GM18507 (cell line): ENCODE data around the gene TPPP.

ENCODE experiments used
- DNase-seq: peaks from one replicate; pipeline ENCODE4 v3.0.0; 2011; ENCODE audit warnings: low read depth; ENCODE audit not compliant: insufficient read length; ENCODE audit errors: extremely low spot score
- FAIRE-seq: peaks from 2 replicates; lab custom pipeline; 2011; peaks lifted over from hg19 to GRCh38; lab: Jason Lieb, UNC

TPPP gene

GRCh38 chr5:652773-653350, 40.3 kb downstream of the TPPP start:
- DNase-seq: no peak

GRCh38 chr5:652023-652515, 41.1 kb downstream of the TPPP start:
- FAIRE-seq (no peak), DNase-seq (no peak)

More at GRCh38 chr5:652773-653350, 40.3 kb downstream of the TPPP start:
- no peak for FAIRE-seq

- DNase-seq (no peak), FAIRE-seq (no peak)
These were observed 41.7 kb downstream of the TPPP start for GRCh38 chr5:651296-652022.

GRCh38 chr5:647727-648126, 45.4 kb downstream of the TPPP start:
- DNase-seq: no peak
- FAIRE-seq: no peak

DNA sequence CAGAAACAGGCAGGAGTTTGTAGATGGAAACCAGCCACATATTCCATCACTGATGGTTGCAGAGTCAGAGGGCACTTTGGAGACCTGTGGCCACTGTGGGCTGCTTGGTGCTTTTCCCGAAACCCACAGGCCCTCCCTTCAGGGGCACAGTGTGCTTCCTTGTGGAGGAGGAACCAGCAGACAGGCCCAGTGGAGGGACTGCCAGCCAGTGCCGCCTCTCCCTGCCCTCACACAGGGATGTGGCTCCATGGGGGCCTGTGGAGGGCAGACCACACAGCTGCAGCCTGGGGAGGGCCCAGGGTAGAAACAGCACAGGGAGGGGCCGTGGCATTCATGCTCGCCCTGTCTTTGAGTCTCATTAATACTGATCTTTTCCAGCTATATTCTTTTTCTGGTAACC, 45.8 kb downstream of the TPPP start:
- FAIRE-seq (no peak), DNase-seq (no peak)

- no peak for FAIRE-seq
- DNase-seq: no peak
These were observed 46.6 kb downstream of the TPPP start for GRCh38 chr5:646396-647201.

GRCh38 chr5:645421-645820, 47.7 kb downstream of the TPPP start:
- DNase-seq: no peak
- FAIRE-seq: no peak

DNA sequence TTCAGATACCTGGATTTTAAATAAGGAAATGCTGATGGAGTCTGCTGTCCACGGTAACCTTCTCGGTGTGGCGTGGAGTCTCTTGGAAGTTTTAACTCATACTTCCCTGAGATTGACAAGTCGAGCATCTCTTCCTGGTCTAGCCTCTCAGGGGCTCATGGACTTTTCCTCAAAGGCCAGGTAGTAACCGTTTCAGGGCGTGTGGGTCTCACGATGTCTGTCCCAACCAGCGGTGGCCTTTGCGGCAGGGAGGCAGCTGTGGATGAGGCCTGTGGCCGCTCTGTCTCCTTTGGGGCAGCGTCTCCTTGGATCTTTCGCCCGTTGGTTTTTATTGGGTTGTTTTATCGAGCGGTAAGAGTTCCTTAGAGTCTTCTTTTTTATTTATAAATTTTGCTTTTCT, 48.2 kb downstream of the TPPP start:
- no peak for DNase-seq
- no peak for FAIRE-seq

GRCh38 chr5:644509-644908, 48.6 kb downstream of the TPPP start:
- DNase-seq (no peak), FAIRE-seq (no peak)

DNA sequence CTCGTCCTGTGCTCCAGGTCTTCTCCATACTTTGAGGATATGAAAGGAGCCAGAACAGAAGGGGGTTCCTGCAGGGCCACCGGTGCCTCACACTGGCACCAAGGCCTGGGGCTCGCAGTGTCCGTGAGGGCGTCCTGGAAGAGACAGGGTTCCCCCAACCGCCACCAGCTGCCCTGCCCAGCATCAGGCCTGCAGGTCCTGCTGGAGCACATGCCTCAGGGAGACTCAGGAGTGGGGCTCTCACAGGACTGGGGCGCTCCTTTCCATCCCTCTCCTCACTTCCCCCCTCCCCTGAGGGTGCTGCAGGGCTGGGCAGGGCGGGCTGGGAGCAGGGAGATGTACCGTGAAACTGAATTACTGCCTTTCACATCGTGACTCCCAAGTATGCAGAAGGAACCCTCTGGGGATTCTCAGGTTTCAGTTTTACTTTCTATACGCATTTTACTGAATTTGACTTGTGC, 49.3 kb downstream of the TPPP start:
- FAIRE-seq: peak; percentile 75
- peak; percentile 48 for DNase-seq

DNA sequence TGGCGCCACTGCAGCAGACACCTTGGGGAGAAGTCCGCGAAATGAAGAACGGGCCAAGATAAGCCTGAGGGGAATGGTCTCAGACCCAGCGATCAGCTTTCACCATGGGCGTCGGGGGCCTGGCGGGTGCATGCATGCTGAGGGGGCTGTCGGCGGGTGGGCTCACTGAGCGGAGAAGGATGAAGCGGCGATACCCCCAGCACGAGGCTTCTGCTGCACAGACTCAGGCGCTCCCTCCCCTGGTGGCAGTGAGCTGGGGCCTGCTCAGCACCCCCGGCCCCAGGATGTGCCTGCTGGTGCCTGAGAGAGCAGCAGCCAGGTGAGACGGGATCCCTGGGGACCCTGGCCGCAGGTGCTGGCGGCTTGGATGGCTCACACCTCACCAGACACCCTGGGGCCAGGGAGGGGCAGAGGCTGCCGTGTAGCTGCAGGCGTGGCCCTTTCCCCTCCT, 49.8 kb downstream of the TPPP start:
- FAIRE-seq (peak; percentile 58), DNase-seq (peak; percentile 29)

DNA sequence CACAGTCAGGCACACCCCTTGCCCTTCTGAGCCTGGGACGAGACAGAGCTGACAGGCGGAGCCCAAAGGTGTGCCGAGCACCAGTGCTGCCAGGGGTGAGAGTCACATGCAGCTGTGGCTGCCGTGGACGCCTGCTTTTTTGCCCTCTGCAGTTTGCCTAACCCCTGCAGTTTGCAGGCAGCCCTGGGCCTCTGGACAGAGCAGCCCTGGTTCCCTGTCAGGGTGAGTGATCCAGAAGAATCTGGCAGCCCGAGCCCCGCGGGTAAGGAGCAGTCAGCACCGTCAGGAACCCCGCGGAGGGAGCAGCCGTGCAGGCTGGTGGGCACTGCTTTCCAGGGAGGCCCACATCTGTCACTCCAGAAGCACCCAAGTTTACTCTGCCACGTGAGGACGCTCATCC, 50.7 kb downstream of the TPPP start:
- DNase-seq (no peak), FAIRE-seq (no peak)

DNA sequence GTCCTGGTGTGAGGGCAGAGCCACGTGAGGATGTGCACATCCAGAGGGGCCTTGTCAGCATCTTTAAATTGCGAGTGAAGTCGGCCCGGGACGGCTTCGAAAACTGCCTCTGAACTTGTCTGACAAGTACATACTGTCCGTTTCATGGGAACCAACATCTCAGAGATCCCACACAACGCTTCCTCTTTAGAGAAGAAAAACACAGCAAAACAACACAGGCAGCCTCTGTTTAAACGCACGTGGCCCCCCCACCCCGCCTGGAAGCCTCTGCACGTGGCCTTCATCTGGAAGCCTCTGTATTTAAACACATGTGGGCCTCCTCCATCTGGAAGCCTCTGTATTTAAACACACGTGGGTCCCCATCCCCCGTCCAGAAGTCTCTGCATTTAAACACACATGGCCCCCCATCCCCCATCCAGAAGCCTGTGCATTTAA, 51.8 kb downstream of the TPPP start:
- no peak for DNase-seq
- FAIRE-seq: no peak

DNA sequence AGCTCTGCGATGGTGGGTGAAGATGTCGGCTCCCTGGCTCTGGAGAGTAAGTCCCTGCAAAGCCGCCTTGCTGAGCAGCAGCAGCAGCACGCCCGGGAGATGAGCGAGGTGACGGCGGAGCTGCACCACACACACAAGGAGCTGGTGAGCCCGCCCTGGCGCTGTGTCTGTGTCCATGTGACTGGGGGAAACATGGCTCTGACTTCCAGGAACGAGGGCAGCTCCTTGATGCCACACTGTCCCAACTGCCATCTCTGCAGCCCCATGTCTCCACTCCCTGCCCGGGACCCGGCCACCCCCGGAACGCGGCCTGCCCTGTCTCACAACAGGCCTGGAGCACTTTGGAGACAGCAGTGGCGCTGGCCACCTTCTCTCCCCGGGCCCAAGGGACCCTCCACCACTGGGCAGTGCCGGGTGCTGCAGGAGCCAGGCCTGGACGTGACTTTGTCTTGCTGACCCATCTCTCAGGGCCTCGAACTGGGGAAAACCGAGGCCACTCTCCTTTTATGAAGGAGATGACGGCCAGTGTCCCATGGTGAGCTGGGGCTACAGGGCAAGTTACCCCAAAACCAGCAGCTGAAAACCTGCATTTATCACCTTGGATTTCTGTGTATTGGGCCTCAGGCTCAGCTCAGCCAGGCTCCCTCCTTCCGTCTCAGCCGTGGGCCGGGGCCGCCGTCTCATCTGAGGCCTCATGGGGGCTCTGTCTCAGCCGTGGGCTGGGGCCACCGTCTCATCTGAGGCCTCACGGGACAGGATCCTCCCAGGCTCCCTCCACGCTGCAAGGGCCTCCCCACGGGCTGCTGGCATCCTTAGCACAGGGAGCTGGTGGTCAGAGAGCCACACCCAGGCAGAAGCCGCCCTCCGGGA, 52.5 kb downstream of the TPPP start:
- no peak for FAIRE-seq
- no peak for DNase-seq

- FAIRE-seq: no peak
- DNase-seq: no peak
These were observed 53.5 kb downstream of the TPPP start for GRCh38 chr5:639584-640213.

GRCh38 chr5:639253-639530, 54.0 kb downstream of the TPPP start:
- no peak for FAIRE-seq
- DNase-seq: no peak

- no peak for DNase-seq
- FAIRE-seq: no peak
These were observed 54.5 kb downstream of the TPPP start for GRCh38 chr5:638501-639252.
